CD4-positive, CD25-positive, alpha-beta regulatory T cell (primary cell): ENCODE data around the gene SERPINE2. TPM values are rescaled to one million over a fixed set of nuclear protein-coding genes. Genes with fewer than 3 reads are reported as not detected.

Source experiments
- ATAC-seq, 2 donors: fragments of 150-1000 bp; cut with Tn5 transposase; one replicate each; pipeline ENCODE4 v1.10.0; 2021; ENCODE audit warnings: low read depth in 2 of 2, moderate number of reproducible peaks in 2 of 2, moderate library complexity in 1 of 2
- DNase-seq, 3 donors: peaks; one replicate each; pipeline versions ENCODE4 v3.0.0 to v3.0.0-alpha.2; 2012 to 2022; ENCODE audit warnings: mixed read lengths in 1 of 3
- H3K27ac ChIP-seq: one replicate; pipeline ENCODE4 v1.7.0; 2013; ENCODE audit warnings: mild to moderate bottlenecking, low read length; ENCODE audit not compliant: insufficient read depth, poor library complexity, severe bottlenecking
- H3K27me3 ChIP-seq: one replicate; pipeline ENCODE4 v1.7.0; 2013; ENCODE audit warnings: low read length; ENCODE audit not compliant: control insufficient read depth, insufficient read depth
- H3K36me3 ChIP-seq: one replicate; pipeline ENCODE4 v1.7.0; 2013; ENCODE audit warnings: mild to moderate bottlenecking, low read length, moderate library complexity; ENCODE audit not compliant: control insufficient read depth, insufficient read depth
- H3K4me1 ChIP-seq: 2 replicates; pipeline ENCODE4 v1.7.0; 2013; ENCODE audit warnings: mild to moderate bottlenecking, low read length; ENCODE audit not compliant: insufficient read depth, control insufficient read depth, poor library complexity, severe bottlenecking
- H3K4me3 ChIP-seq: one replicate; pipeline ENCODE4 v1.7.0; 2013; ENCODE audit warnings: low read depth, mild to moderate bottlenecking, low read length, moderate library complexity
- H3K9me3 ChIP-seq, 2 experiments: 1 replicate in 1 of 2; 2 replicates in 1 of 2; pipeline ENCODE4 v1.7.0; 2013; ENCODE audit warnings: low read length in 2 of 2, mild to moderate bottlenecking in 1 of 2, moderate library complexity in 1 of 2; ENCODE audit not compliant: control insufficient read depth in 2 of 2
- H3K27ac Mint-ChIP-seq, 3 donors: one replicate each; pipeline ENCODE4 v1.8.0; 2020 to 2022; ENCODE audit warnings: mild to moderate bottlenecking in 3 of 3, mixed read lengths in 3 of 3, moderate library complexity in 2 of 3
- H3K27me3 Mint-ChIP-seq: one replicate; pipeline ENCODE4 v1.8.0; 2022; ENCODE audit warnings: mild to moderate bottlenecking, mixed read lengths
- H3K36me3 Mint-ChIP-seq: one replicate; pipeline ENCODE4 v1.8.0; 2020; ENCODE audit warnings: mixed read lengths
- H3K4me1 Mint-ChIP-seq, 4 donors: one replicate each; pipeline ENCODE4 v1.8.0; 2020 to 2022; ENCODE audit warnings: mixed read lengths in 4 of 4, mild to moderate bottlenecking in 1 of 4
- H3K4me3 Mint-ChIP-seq, 4 donors: one replicate each; pipeline ENCODE4 v1.8.0; 2020 to 2022; ENCODE audit warnings: mild to moderate bottlenecking in 4 of 4, mixed read lengths in 4 of 4, moderate library complexity in 3 of 4
- H3K9me3 Mint-ChIP-seq, 7 donors: one replicate each; pipeline ENCODE4 v1.8.0; 2020 to 2022; ENCODE audit warnings: mixed read lengths in 7 of 7, mild to moderate bottlenecking in 3 of 7, moderate library complexity in 2 of 7
- polyA plus RNA-seq, 4 donors: library from polyadenylated mRNA; unstranded; fragments of 300-500 nt; fragmentation: Illumina TruSeq; gene quantifications; one replicate each; pipeline ENCODE4 v1.2.3, GENCODE V29; 2021
- total RNA-seq: library from RNA; stranded (reverse); gene quantifications from one replicate; pipeline ENCODE4 v1.2.3, GENCODE V29; 2022

SERPINE2 gene
- total and polyA plus RNA-seq, 5 donors from 2014 or later = 0.85 to 1.8 (median 1.5) TPM

DNA sequence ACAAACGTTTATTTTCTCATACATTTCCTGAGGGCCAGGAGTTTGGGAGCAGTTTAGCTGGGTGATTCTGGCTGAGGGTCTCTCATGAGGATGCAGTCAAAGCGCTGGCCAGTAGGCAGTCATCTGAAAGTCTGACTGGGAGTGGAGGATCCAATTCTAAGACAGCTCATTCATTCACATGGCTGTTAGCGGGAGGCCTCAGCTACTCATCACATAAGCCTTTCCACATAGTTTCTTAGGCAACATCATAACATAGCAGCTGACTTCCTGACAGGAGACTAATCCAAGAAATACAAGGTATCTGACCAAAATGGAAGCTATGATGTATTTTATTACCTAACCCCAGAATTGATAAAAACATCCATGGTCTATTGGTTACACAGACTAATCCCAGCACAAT is 84.7 kb downstream of the SERPINE2 start:
- Mint-ChIP-seq H3K4me1 (peaks cover 23 to 62% (median 42%) of the 10 kb centered on the region in 4 donors), H3K4me3 (no peak overlapping the region), H3K27ac (peak overlapping the region in 1 of 3 donors; percentile 9), H3K36me3 (no peaks in the 10 kb centered on the region), H3K27me3 (peaks cover 4% of the 10 kb centered on the region), H3K9me3 (peaks cover 0 to 3% (median 0%) of the 10 kb centered on the region in 7 donors)
- DNase-seq (no peak), ATAC-seq (no peak)
- no peak overlapping the region for H3K4me3 ChIP-seq
- peaks cover 34% of the 10 kb centered on the region for H3K4me1 ChIP-seq
- H3K9me3 ChIP-seq = no peaks in the 10 kb centered on the region
- H3K36me3 ChIP-seq = no peaks in the 10 kb centered on the region
- H3K27ac ChIP-seq = no peak overlapping the region
- H3K27me3 ChIP-seq = no peaks in the 10 kb centered on the region

DNA sequence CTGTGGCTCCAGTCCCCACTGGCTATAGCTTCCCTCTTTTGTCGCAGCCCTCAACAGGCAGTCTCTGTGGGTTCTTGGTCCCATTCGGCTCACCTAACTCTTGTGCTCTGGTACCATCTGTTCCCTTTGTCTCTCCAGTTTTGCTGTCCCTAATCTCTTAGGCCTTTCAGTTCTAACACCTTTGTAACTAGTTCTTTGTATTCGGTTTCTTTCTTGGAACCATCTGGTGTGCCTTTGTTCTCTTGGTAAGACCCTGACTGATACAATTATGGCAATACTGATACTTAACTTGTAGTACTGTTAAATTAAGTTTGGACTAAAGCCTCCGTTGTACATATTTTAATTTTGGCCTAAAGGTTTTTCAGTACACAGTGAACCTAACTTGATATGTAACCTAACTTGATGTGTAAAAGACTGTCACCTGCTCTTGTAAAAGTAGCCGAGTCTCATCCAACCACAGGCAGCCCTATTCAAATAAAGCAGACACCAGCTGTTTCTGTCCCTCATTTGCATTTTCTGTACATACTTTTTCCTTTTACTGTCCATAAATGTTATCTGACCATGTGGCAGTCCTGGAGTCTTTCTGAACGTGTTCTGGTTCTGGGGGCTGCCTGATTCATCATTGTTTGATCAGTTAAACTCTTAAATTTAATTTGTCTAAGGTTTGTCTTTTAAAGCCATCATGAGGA is 86.7 kb downstream of the SERPINE2 start:
- peak overlapping the region in 1 of 3 donors; percentile 39 for H3K27ac Mint-ChIP-seq
- peaks cover 0 to 3% (median 0%) of the 10 kb centered on the region in 7 donors for H3K9me3 Mint-ChIP-seq
- Histone ChIP-seq H3K9me3 (no peaks in the 10 kb centered on the region), H3K36me3 (no peaks in the 10 kb centered on the region), H3K27ac (no peak overlapping the region), H3K27me3 (no peaks in the 10 kb centered on the region), H3K4me1 (peaks cover 16% of the 10 kb centered on the region), H3K4me3 (no peak overlapping the region)
- DNase-seq (peak in 1 of 3 donors; percentile 67), ATAC-seq (no peak)
- H3K27me3 Mint-ChIP-seq = peaks cover 3% of the 10 kb centered on the region
- peak overlapping the region in 1 of 4 donors; percentile 3 for H3K4me3 Mint-ChIP-seq
- H3K4me1 Mint-ChIP-seq = peaks cover 23 to 53% (median 41%) of the 10 kb centered on the region in 4 donors
- no peaks in the 10 kb centered on the region for H3K36me3 Mint-ChIP-seq

- H3K4me1 ChIP-seq = peaks cover 12% of the 10 kb centered on the region
- peak overlapping the region; percentile 3 to 82 (median 17) for H3K27ac Mint-ChIP-seq
- ATAC-seq = no peak
- H3K9me3 Mint-ChIP-seq = no peaks in the 10 kb centered on the region
- H3K27ac ChIP-seq = no peak overlapping the region
- no peaks in the 10 kb centered on the region for H3K36me3 Mint-ChIP-seq
- no peaks in the 10 kb centered on the region for H3K27me3 Mint-ChIP-seq
- no peak for DNase-seq
- peaks cover 23 to 48% (median 38%) of the 10 kb centered on the region in 4 donors for H3K4me1 Mint-ChIP-seq
- H3K9me3 ChIP-seq = no peaks in the 10 kb centered on the region
- no peaks in the 10 kb centered on the region for H3K27me3 ChIP-seq
- H3K4me3 Mint-ChIP-seq = peak overlapping the region in 3 of 4 donors; percentile 44 to 61 (median 46)
- no peak overlapping the region for H3K4me3 ChIP-seq
- no peaks in the 10 kb centered on the region for H3K36me3 ChIP-seq
Observed at GRCh38 chr2:223950448-223951347, 88.4 kb downstream of the SERPINE2 start.

DNA sequence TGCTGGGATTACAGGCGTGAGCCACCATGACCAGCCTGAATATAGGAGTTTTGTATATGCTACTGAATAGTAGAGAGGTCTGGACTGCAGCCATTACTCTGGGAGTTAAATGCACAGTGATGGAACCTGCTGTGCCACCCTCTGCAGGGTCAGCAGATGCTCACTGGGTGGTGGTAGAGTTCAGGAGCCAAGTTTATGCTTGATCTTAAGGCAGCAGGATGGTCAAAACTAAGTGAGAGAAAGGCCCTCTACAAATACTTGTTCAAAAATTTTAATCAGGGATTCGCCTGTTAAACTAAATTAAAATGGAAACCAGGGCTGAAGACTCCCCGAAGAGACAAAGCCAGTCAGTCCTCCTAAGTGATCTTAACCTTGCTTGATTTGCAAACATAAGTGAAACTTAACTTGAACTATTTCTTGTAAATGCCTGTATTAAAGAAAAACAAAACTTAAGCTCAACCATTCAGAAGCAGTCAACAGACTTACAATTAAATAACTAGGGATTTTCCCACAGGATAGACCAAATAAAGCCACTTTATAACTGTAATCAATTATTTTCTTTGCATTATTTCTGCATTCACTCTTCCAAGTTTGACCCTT is 89.7 kb downstream of the SERPINE2 start:
- Histone ChIP-seq H3K36me3 (no peaks in the 10 kb centered on the region), H3K4me3 (no peak overlapping the region), H3K9me3 (no peaks in the 10 kb centered on the region), H3K4me1 (peaks cover 18% of the 10 kb centered on the region), H3K27me3 (no peaks in the 10 kb centered on the region), H3K27ac (no peak overlapping the region)
- peaks cover 26 to 51% (median 39%) of the 10 kb centered on the region in 4 donors for H3K4me1 Mint-ChIP-seq
- no peaks in the 10 kb centered on the region for H3K9me3 Mint-ChIP-seq
- ATAC-seq (no peak), DNase-seq (peak in 1 of 3 donors; percentile 62)
- peaks cover 5% of the 10 kb centered on the region for H3K27me3 Mint-ChIP-seq
- H3K4me3 Mint-ChIP-seq = peak overlapping the region in 1 of 4 donors; percentile 53
- H3K36me3 Mint-ChIP-seq = no peaks in the 10 kb centered on the region
- peak overlapping the region in 2 of 3 donors; percentile 50 to 75 for H3K27ac Mint-ChIP-seq

- no peaks in the 10 kb centered on the region for H3K27me3 ChIP-seq
- Mint-ChIP-seq H3K4me3 (peak overlapping the region in 1 of 4 donors; percentile 75), H3K36me3 (no peaks in the 10 kb centered on the region), H3K27me3 (peaks cover 5% of the 10 kb centered on the region), H3K27ac (peak overlapping the region in 2 of 3 donors; percentile 19 to 95), H3K4me1 (peaks cover 26 to 65% (median 48%) of the 10 kb centered on the region in 4 donors), H3K9me3 (no peaks in the 10 kb centered on the region)
- H3K36me3 ChIP-seq = no peaks in the 10 kb centered on the region
- DNase-seq (no peak), ATAC-seq (no peak)
- H3K9me3 ChIP-seq = no peaks in the 10 kb centered on the region
- H3K4me3 ChIP-seq = no peak overlapping the region
- H3K27ac ChIP-seq = no peak overlapping the region
- peaks cover 31% of the 10 kb centered on the region for H3K4me1 ChIP-seq
Observed at GRCh38 chr2:223947711-223948205, 91.3 kb downstream of the SERPINE2 start.

DNA sequence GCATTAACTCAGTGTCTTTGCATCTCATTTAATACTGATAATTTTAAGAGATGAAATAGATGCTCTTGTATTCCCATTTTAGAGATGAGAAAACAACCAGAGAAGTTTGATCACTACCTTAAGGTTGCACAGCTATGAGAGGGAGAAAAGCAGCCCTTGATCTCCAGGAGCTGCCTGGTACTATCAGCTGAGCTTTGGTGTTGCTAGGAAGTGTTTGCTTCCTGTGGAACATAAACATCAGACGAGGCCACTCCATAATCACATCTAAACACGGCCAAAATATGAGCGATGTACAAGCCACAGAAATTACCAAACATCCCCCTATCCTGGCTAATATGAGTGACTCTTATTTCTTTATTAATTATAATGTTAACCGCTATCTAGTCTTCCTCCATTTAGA is 93.3 kb downstream of the SERPINE2 start:
- Histone ChIP-seq H3K27ac (no peak overlapping the region), H3K4me3 (peak overlapping the region; percentile 87), H3K27me3 (no peaks in the 10 kb centered on the region), H3K4me1 (peaks cover 41% of the 10 kb centered on the region), H3K9me3 (no peaks in the 10 kb centered on the region), H3K36me3 (no peaks in the 10 kb centered on the region)
- peaks cover 3% of the 10 kb centered on the region for H3K36me3 Mint-ChIP-seq
- peaks cover 0 to 3% (median 0%) of the 10 kb centered on the region in 7 donors for H3K9me3 Mint-ChIP-seq
- H3K27me3 Mint-ChIP-seq = peaks cover 5% of the 10 kb centered on the region
- peak overlapping the region; percentile 78 to 92 (median 90) for H3K4me3 Mint-ChIP-seq
- DNase-seq = no peak
- ATAC-seq = no peak
- H3K4me1 Mint-ChIP-seq = peaks cover 27 to 63% (median 46%) of the 10 kb centered on the region in 4 donors
- peak overlapping the region; percentile 76 to 95 (median 83) for H3K27ac Mint-ChIP-seq
